Uterus (tissue), 4 donors: ENCODE measurements around the gene RABGAP1L. TPM values are rescaled to one million over a fixed set of nuclear protein-coding genes. Genes with fewer than 3 reads are reported as not detected.
"Not testable (repeated sequence)": the region's sequence is repeated elsewhere in the genome, so short reads cannot be mapped to it uniquely, and the experiment has no call there.

Experiments
- DNase-seq, 2 donors: peaks; one replicate each; pipeline ENCODE4 v3.0.0-alpha.2; 2019 to 2020
- H3K27ac ChIP-seq, 2 donors: fragments of 200-600 bp; sonication (generic); 1 replicate in 1 of 2; 2 replicates in 1 of 2; pipeline ENCODE4 v1.5.1; 2016 to 2018
- H3K27me3 ChIP-seq, 2 donors: fragments of 200-600 bp; sonication (generic); one replicate each; pipeline ENCODE4 v1.5.1; 2018 to 2019; ENCODE audit warnings: control low read depth in 1 of 2
- H3K36me3 ChIP-seq, 2 donors: fragments of 200-600 bp; sonication (generic); one replicate each; pipeline ENCODE4 v1.5.1; 2019; ENCODE audit warnings: control low read depth in 1 of 2
- H3K4me1 ChIP-seq, 2 donors: fragments of 200-600 bp; sonication (generic); one replicate each; pipeline ENCODE4 v1.5.1; 2018 to 2019; ENCODE audit warnings: control low read depth in 1 of 2
- H3K4me3 ChIP-seq, 2 donors: fragments of 200-600 bp; sonication (generic); 1 replicate in 1 of 2; 2 replicates in 1 of 2; pipeline ENCODE4 v1.5.1; 2018 to 2019; ENCODE audit warnings: mild to moderate bottlenecking in 1 of 2
- H3K9me3 ChIP-seq, 2 donors: fragments of 200-600 bp; sonication (generic); one replicate each; pipeline ENCODE4 v1.5.1; 2019; ENCODE audit warnings: control low read depth in 1 of 2
- CTCF ChIP-seq, 4 experiments: fragments of 200-600 bp in 2 of 4; fragments of 450-650 bp in 2 of 4; sonication (generic) in 2 of 4; IDR thresholded peaks; one replicate each; pipeline ENCODE4 v1.5.1; 2016 to 2019; ENCODE audit warnings: antibody characterized with exemption in 4 of 4, mild to moderate bottlenecking in 2 of 4, moderate library complexity in 1 of 4
- POLR2A ChIP-seq, 2 donors: fragments of 450-650 bp; IDR thresholded peaks; one replicate each; pipeline ENCODE4 v1.6.1; 2016; ENCODE audit warnings: antibody characterized with exemption in 2 of 2, mild to moderate bottlenecking in 1 of 2, moderate library complexity in 1 of 2
- intact Hi-C: fragments of 100-400 bp; cut with DNase I; formaldehyde crosslinking; loops from one replicate; pipeline ENCODE4 v1.15.1; 2023; ENCODE audit warnings: low total_unique reads
- total RNA-seq, 4 donors: library from RNA; depleted of rRNA in 3 of 4; stranded (reverse); fragments of >200 nt in 3 of 4; gene quantifications; one replicate each; pipeline versions ENCODE4 v1.1.0 to v1.2.4, GENCODE V29; 2014 to 2023
- donor health status: DM: yes; HTN: yes; CAD: no.

Gene RABGAP1L
- total RNA-seq, 4 donors from 2014 or later = 19.1 to 93.7 (median 35.1) TPM

DNA sequence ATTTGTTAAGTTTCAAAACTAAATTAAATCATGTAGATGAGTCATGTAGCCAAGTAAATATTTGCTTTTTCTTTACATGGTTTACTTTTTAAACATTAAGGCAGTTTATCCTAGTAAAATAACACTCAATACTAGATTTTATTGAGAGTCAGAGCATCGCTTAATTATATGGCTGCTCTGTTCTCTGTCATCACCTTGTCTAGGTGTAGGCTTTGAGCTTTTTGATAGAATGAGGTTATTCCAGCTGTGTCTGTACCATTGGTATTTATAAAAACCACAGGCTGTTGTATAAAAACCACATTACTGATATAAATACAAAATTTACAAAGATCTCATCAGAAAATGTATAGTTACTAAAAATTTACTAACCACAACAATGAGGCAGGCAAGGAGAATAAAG, 245.9 kb downstream of the RABGAP1L start:
- intact Hi-C loops = no loop called here
- Histone ChIP-seq H3K9me3 (no peaks in the 10 kb centered on the region), H3K4me1 (no peaks in the 10 kb centered on the region), H3K4me3 (no peak overlapping the region), H3K27ac (no peak overlapping the region), H3K36me3 (no peaks in the 10 kb centered on the region), H3K27me3 (no peaks in the 10 kb centered on the region)
- no peak for DNase-seq
- TF ChIP-seq POLR2A (IDR thresholded peaks at IDR 0.05) = no peak
- TF ChIP-seq CTCF (IDR thresholded peaks at IDR 0.05) = no peak

DNA sequence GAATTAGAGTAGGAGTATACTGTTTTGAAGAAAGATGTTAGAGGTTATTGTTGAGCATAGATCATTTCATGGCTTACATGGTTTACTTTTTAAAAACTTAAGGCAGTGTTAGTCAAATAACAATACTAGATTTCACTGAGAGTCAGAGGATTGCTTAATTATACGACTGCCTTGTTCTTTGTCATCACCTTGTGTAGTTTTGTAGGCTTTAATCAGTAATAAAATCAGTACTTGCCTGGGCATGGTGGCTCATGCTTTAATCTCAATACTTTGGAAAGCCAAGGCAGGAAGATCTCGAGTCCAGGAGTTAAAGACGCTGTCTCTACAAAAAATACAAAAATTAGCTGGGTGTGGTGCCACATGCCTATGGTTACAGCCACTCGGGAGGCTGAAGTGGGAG, 247.1 kb downstream of the RABGAP1L start:
- Histone ChIP-seq H3K27me3 (no peaks in the 10 kb centered on the region), H3K4me3 (no peak overlapping the region), H3K36me3 (no peaks in the 10 kb centered on the region), H3K9me3 (no peaks in the 10 kb centered on the region), H3K27ac (no peak overlapping the region), H3K4me1 (no peaks in the 10 kb centered on the region)
- DNase-seq = no peak
- TF ChIP-seq CTCF (IDR thresholded peaks at IDR 0.05) = no peak
- no peak for TF ChIP-seq POLR2A (IDR thresholded peaks at IDR 0.05)
- intact Hi-C loops = no loop called here

DNA sequence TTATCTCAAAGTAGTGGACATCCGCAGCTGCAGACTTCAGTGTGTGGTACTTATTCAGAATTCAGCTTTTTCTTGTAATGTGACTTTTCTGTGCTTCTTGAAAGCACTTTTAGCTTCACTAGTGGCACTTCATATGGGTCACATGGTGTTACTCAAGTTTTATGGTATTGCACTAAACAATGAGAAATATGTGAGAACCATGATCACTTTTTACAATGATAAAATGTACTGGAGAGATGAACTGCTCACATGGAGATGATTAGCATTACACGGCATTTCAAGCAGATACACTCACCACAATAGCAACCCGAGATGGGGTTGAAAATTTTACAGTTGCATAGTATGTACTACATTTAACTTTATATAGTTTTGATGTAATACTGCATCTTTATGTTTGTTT, 248.3 kb downstream of the RABGAP1L start:
- no peaks in the 10 kb centered on the region for H3K36me3 ChIP-seq
- no peaks in the 10 kb centered on the region for H3K27me3 ChIP-seq

DNA sequence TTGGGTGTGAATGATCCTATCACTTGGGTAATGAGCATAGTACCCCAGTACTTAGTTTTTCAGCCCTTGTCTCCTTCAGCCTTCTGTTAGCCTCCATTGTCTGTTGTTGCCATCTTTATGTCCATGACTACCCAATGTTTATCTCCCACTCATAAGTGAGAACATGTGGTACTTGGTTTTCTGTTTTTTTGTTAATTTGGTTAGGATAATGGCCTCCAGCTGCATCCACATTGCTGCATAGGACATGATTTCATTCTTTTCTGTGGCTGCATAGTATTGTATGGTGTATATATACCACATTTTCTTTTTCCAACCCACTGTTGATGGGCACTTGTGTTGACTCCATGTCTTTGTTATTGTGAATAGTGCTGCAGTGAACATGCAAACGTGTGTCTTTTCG, 248.8 kb downstream of the RABGAP1L start:
- no peaks in the 10 kb centered on the region for H3K4me1 ChIP-seq
- no peaks in the 10 kb centered on the region for H3K27me3 ChIP-seq
- no peaks in the 10 kb centered on the region for H3K9me3 ChIP-seq
- no peak overlapping the region for H3K4me3 ChIP-seq
- DNase-seq = no peak
- TF ChIP-seq POLR2A (IDR thresholded peaks at IDR 0.05) (no peak), CTCF (IDR thresholded peaks at IDR 0.05) (no peak)
- intact Hi-C loops = no loop called here
- no peak overlapping the region for H3K27ac ChIP-seq
- H3K36me3 ChIP-seq = no peaks in the 10 kb centered on the region

More for the DNA sequence above, 248.3 kb downstream of the RABGAP1L start:
- H3K4me1 ChIP-seq = no peaks in the 10 kb centered on the region
- intact Hi-C loops = no loop called here
- H3K27ac ChIP-seq = no peak overlapping the region
- DNase-seq = no peak
- TF ChIP-seq CTCF (IDR thresholded peaks at IDR 0.05) (no peak), POLR2A (IDR thresholded peaks at IDR 0.05) (no peak)
- no peak overlapping the region for H3K4me3 ChIP-seq
- H3K9me3 ChIP-seq = no peaks in the 10 kb centered on the region

- H3K27ac ChIP-seq, H3K4me1 ChIP-seq, H3K4me3 ChIP-seq, H3K36me3 ChIP-seq, intact Hi-C loops, H3K9me3 ChIP-seq, H3K27me3 ChIP-seq, DNase-seq: not testable (repeated sequence)
Measured at GRCh38 chr1:174409801-174410200, 250.5 kb downstream of the RABGAP1L start.

DNA sequence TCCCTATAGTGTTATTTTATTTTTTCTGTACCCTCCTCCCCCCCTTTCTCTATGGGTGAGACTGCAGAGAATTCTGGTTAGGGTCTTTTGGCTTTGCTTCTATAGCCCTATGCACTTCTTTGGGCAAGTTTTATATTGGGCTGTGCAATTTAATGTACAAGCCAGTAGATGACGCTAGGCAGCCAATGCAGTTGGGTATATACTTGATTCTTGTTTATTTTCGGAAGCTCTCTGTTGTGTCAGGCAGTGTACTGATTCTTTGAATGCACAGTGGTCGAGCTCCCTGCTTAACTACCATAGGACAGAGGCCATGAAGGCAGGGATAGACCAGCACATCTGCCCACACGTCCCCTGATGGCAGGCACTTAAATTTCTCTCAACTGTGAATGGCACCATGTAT, 254.3 kb downstream of the RABGAP1L start:
- DNase-seq = no peak
- Histone ChIP-seq H3K4me3 (no peak overlapping the region), H3K4me1 (no peaks in the 10 kb centered on the region), H3K27ac (no peak overlapping the region), H3K9me3 (no peaks in the 10 kb centered on the region), H3K27me3 (no peaks in the 10 kb centered on the region), H3K36me3 (no peaks in the 10 kb centered on the region)
- intact Hi-C loops = no loop called here
- TF ChIP-seq CTCF (IDR thresholded peaks at IDR 0.05) (peak in 1 of 4 experiments; percentile 25), POLR2A (IDR thresholded peaks at IDR 0.05) (no peak)
